HFF-Myc (cell line): ENCODE data around the gene HSF2.

Source experiments
- DNase-seq: peaks from one replicate; pipeline ENCODE4 v3.0.0-alpha.2; 2011; ENCODE audit warnings: low read depth; ENCODE audit errors: extremely low read depth
- H3K4me3 ChIP-seq: replicated peaks from 2 replicates; pipeline ENCODE4 v1.5.1; 2011; ENCODE audit warnings: low read depth, mild to moderate bottlenecking, control low read depth, low read length
- TF ChIP-seq, protein P1 (sequence below): IDR thresholded peaks from 2 replicates; pipeline ENCODE4 v1.5.1; 2012; ENCODE audit warnings: mild to moderate bottlenecking, low read depth, low read length, control low read depth; ENCODE audit errors: missing control alignments

Gene HSF2

DNA sequence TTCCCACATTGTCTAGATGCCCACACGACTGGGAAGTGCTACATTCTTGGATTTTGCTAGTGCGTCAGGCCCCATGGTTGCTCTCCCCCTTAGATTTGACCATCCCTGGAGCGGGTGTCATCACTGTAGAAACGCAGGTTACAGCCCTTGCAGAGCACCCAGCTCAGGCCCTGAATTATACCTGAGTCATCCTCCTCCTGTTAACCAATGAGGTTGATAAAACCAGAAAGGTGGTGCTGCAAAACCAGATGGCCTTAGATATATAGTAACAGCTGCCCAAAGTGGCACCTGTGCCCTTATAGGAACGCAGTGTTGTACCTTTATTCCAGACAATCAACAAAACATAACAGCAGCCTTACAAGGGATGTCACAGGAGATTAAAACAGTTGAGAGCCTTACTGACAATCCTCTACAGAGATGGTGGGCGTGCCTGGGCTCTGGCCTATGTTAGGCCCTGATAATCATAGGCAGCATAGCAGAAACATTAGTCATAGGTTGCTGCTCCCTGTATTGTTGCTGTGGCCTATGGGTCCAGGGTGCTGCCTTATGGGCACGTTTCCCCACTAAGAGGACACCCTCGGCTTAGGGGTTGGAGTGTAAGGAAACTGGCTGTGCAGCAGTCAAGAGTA, 33.6 kb upstream of the HSF2 start:
- TF ChIP-seq, protein P1, sequence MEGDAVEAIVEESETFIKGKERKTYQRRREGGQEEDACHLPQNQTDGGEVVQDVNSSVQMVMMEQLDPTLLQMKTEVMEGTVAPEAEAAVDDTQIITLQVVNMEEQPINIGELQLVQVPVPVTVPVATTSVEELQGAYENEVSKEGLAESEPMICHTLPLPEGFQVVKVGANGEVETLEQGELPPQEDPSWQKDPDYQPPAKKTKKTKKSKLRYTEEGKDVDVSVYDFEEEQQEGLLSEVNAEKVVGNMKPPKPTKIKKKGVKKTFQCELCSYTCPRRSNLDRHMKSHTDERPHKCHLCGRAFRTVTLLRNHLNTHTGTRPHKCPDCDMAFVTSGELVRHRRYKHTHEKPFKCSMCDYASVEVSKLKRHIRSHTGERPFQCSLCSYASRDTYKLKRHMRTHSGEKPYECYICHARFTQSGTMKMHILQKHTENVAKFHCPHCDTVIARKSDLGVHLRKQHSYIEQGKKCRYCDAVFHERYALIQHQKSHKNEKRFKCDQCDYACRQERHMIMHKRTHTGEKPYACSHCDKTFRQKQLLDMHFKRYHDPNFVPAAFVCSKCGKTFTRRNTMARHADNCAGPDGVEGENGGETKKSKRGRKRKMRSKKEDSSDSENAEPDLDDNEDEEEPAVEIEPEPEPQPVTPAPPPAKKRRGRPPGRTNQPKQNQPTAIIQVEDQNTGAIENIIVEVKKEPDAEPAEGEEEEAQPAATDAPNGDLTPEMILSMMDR, result no peak
- no peak overlapping the region for H3K4me3 ChIP-seq
- DNase-seq, result no peak

DNA sequence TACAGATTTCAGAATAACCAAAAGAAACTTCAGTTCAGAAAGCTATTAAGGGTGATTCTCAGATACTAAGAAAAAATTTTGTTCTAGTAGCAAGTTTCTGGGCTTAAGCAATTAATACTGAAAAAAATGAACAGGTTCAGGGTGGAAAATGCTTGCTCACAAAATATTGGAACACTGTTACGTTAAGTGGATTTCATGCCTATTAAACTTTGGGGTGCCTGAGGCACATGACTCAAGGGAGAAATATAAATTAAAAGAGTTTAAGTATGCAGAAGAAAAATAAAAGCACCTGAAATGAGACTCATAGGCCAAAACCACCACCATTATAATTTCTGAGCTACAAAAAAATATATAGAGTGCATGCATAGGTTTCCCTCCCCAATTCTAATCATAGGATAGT, 32.3 kb upstream of the HSF2 start:
- DNase-seq, result no peak
- H3K4me3 ChIP-seq, result no peak overlapping the region
- TF ChIP-seq, protein P1, result no peak

DNA sequence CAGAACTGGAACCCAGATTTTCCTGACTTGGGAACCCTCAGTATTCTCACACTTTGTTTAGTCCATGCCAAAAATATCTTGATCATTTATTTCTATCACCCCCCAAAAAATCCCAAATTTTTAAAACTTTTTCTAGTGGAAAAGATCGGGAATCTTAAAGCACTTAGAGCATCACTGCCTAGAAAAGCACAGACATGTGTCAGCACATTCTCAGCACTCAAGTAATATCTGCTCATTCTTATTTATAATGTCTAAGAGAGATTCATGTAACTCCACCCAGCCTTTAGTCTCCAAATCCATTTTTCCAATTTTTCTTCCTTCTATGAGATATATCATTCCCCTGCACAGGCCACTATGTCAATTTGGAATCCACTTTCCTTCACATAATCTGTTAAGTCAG, 29.9 kb upstream of the HSF2 start:
- H3K4me3 ChIP-seq, result no peak overlapping the region
- DNase-seq, result no peak
- TF ChIP-seq, protein P1, result no peak

DNA sequence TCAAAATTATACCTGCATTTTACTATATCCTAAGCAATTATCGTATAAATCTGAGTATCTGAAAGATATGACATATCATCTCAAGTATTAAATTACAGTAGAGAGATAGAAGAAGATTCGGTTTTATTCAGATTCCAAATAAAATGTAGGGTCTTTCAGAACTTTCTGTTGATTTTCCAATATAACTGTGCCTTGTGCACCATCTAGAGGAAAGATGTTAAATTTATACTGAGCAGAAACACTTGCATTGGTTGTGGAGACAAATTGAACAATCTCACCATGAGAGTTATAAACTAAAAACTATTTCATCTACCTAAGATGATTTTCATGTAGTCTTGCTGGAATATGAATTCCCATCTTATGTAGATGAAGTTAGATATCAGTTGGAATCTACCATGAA, 26.8 kb upstream of the HSF2 start:
- TF ChIP-seq, protein P1, result no peak
- no peak overlapping the region for H3K4me3 ChIP-seq
- no peak for DNase-seq

DNA sequence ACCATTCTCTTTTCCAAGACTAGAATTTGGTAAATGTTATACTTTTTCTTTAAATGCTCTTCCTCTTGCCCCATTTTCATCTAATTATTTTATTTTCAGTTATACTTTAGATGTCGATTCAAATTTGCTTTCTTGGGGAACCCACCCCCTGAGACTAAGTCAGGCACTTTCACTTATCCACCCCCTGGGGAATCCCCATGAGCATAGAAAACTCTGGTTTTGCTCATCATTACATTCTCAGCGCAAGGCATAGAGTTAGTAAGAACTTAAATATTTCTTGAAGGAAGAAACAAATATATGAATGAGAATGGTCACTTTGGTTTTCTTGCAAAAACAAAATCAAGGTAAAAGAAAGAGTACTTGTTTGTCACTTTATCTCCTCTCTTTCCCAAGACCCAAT, 25.1 kb upstream of the HSF2 start:
- no peak overlapping the region for H3K4me3 ChIP-seq
- TF ChIP-seq, protein P1, result no peak
- DNase-seq, result no peak

DNA sequence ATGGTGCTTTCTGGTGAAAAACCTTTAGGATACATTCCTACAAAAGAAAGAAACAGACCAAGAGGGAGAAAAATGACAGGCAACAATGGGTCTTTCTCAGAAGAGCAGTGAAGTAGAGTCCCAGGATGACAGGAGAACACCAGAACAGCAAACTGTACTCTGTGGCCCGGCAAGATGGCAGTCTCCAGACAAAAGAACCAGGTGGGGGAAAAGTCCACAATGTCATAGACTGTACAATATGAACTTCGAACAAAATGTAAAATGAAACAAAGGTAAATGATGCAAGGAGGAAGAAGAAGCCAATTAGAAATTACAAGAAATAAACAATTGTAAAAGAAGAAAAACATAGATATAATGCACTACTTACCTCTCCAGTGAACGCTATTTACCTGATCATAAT, 23.2 kb upstream of the HSF2 start:
- no peak for DNase-seq
- no peak overlapping the region for H3K4me3 ChIP-seq
- TF ChIP-seq, protein P1, result no peak

DNA sequence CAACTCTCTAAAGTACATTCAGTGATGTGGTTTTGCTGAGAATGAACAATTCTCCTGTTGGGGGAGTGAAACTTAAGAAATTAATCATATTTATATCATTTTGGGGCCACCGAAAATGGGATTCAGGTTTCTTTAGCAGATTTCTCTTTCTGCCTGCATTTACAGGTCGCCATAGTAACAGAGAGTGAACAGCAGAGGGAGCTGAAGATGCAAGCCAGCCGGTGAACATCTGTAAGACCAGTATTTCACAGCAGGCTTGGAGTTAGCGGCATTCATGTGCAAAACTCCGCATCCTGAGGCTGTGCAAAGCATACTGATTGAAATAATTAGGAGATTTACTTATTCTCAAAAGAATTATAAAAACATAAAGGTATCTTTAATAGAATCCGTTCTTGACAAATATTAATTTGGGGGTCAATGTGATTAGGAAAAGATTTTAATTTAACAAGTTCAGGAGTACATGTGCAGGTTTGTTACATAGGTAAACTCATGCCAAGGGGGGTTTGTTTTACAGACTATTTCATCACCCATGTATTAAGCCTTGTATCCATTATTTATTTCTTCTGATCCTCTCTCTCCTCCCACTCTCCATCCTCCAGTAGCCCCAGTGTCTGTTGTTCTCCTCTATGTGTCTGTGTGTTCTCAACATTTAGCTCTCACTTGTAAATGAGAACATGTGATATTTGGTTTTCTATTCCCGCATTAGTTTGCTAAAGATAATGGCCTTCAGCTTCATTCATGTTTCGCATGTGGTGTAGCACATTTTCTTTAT, 17.8 kb upstream of the HSF2 start:
- DNase-seq, result peak; percentile 43
- no peak overlapping the region for H3K4me3 ChIP-seq
- TF ChIP-seq, protein P1, result peak; percentile 75
